GM12878 (cell line): Measurements from ENCODE around the gene ASCC2. TPM values are rescaled to one million over a fixed set of nuclear protein-coding genes. Genes with fewer than 3 reads are reported as not detected.

Experiments used
- ATAC-seq: fragments of 200-7000 bp; cut with Tn5 transposase; 3 replicates; pipeline ENCODE4 v1.9.1; 2020; ENCODE audit warnings: mild to moderate bottlenecking, moderate library complexity
- Bru-seq: library from RNA; stranded (reverse); fragments of 400-500 nt; gene quantifications from one replicate; lab custom pipeline; 2021; lab: Mats Ljungman, UMichigan
- BruChase-seq, 2 experiments: library from RNA; stranded (reverse); fragments of 400-500 nt; gene quantifications; one replicate each; lab custom pipeline; 2021; lab: Mats Ljungman, UMichigan
- BruUV-seq: library from RNA; stranded (reverse); fragments of 400-500 nt; replicated peaks from 2 replicates; lab custom pipeline; 2021; lab: Mats Ljungman, UMichigan
- CTCF ChIA-PET: fragments of 300-600 bp; sonication (Branson Sonifier 250); formaldehyde crosslinking; extraction: SDS; loops from one replicate; lab custom pipeline; 2021; ENCODE audit warnings: inconsistent platforms; lab: Yijun Ruan, JAX
- POLR2A ChIA-PET: fragments of 350-600 bp; formaldehyde crosslinking; extraction: SDS; loops from one replicate; lab custom pipeline; 2021; ENCODE audit warnings: inconsistent platforms; lab: Charles Lee
- RAD21 ChIA-PET: fragments of 300-600 bp; sonication (Branson Sonifier 250); formaldehyde crosslinking; loops from one replicate; lab custom pipeline; 2023; ENCODE audit warnings: antibody characterized with exemption; ENCODE audit not compliant: unreplicated experiment; lab: Charles Lee
- SMC1A ChIA-PET: fragments of 300-600 bp; sonication (Branson Sonifier 250); formaldehyde crosslinking; loops from one replicate; lab custom pipeline; 2023; ENCODE audit not compliant: unreplicated experiment, uncharacterized antibody; lab: Charles Lee
- DNase-seq: peaks from one replicate; pipeline ENCODE4 v3.0.0-alpha.2; 2011; ENCODE audit warnings: low read depth, low spot score
- FAIRE-seq: peaks from 3 replicates; lab custom pipeline; 2011; peaks lifted over from hg19 to GRCh38; lab: Jason Lieb, UNC
- H2AFZ ChIP-seq: 2 replicates; pipeline ENCODE4 v1.6.0; 2011; ENCODE audit warnings: low read depth, low read length, control low read depth; ENCODE audit not compliant: control insufficient read depth
- H3K27ac ChIP-seq: 2 replicates; pipeline ENCODE4 v1.5.1; 2011; ENCODE audit warnings: control low read depth; ENCODE audit not compliant: control insufficient read depth, insufficient read depth
- H3K27me3 ChIP-seq, 2 experiments: replicated peaks in 1 of 2; 2 replicates each; pipeline versions ENCODE4 v1.6.0 to v1.6.1; 2011; ENCODE audit warnings: low read length in 1 of 2; ENCODE audit not compliant: control insufficient read depth in 2 of 2, insufficient read depth in 2 of 2
- H3K36me3 ChIP-seq, 2 experiments: 2 replicates each; pipeline ENCODE4 v1.5.1; 2011; ENCODE audit warnings: low read length in 1 of 2; ENCODE audit not compliant: control insufficient read depth in 2 of 2, insufficient read depth in 2 of 2
- H3K4me1 ChIP-seq: 2 replicates; pipeline ENCODE4 v1.6.1; 2011; ENCODE audit warnings: mild to moderate bottlenecking, low read length, moderate library complexity, mixed read lengths; ENCODE audit not compliant: control insufficient read depth, insufficient read depth
- H3K4me2 ChIP-seq: 2 replicates; pipeline ENCODE4 v1.6.0; 2011; ENCODE audit warnings: control low read depth; ENCODE audit not compliant: control insufficient read depth, insufficient read depth
- H3K4me3 ChIP-seq: fragments of 200-600 bp; sonication (generic); 2 replicates; pipeline ENCODE4 v1.5.1; 2016
- H3K79me2 ChIP-seq: 2 replicates; pipeline ENCODE4 v1.6.0; 2011; ENCODE audit warnings: low read length; ENCODE audit not compliant: control insufficient read depth, insufficient read depth
- H3K9ac ChIP-seq: 2 replicates; pipeline ENCODE4 v1.8.0; 2011; ENCODE audit warnings: low read length, control low read depth, mixed read lengths; ENCODE audit not compliant: control insufficient read depth, insufficient read depth
- H3K9me3 ChIP-seq: replicated peaks from 3 replicates; pipeline ENCODE4 v1.5.1; 2011; ENCODE audit warnings: mild to moderate bottlenecking, low read length; ENCODE audit not compliant: control insufficient read depth, insufficient read depth
- H4K20me1 ChIP-seq: 2 replicates; pipeline ENCODE4 v1.6.0; 2011; ENCODE audit not compliant: control insufficient read depth, insufficient read depth
- BCL3 ChIP-seq: IDR thresholded peaks from 2 replicates; pipeline ENCODE4 v1.6.1; 2011; ENCODE audit warnings: borderline replicate concordance, low read depth, mild to moderate bottlenecking, moderate library complexity, low read length; ENCODE audit not compliant: insufficient read depth, poor library complexity, severe bottlenecking
- NBN ChIP-seq: fragments of 450-650 bp; IDR thresholded peaks from 2 replicates; pipeline ENCODE4 v1.6.1; 2016
- SPI1 ChIP-seq: IDR thresholded peaks from 2 replicates; pipeline ENCODE4 v1.6.1; 2011; ENCODE audit warnings: low read depth, mild to moderate bottlenecking, low read length, moderate library complexity, borderline replicate concordance; ENCODE audit not compliant: insufficient read depth
- SRF ChIP-seq, 2 experiments: IDR thresholded peaks; 2 replicates each; pipeline ENCODE4 v1.6.1; 2011; ENCODE audit warnings: low read depth in 2 of 2, low read length in 2 of 2, mild to moderate bottlenecking in 1 of 2, moderate library complexity in 1 of 2
- SUZ12 ChIP-seq: fragments of 200-600 bp; sonication (generic); IDR thresholded peaks from one replicate; pipeline ENCODE4 v1.6.1; 2018; ENCODE audit warnings: antibody characterized with exemption, mild to moderate bottlenecking; ENCODE audit not compliant: unreplicated experiment
- WGBS: methylation state at CpG from one replicate; pipeline ENCODE4 v1.1.6; 2016; ENCODE audit warnings: low lambda C conversion rate; ENCODE audit not compliant: insufficient replicate concordance, insufficient coverage; ENCODE audit errors: missing lambda C conversion rate; 5-methylcytosine and 5-hydroxymethylcytosine counted together
- in situ Hi-C: fragments of 300-500 bp; cut with MboI; formaldehyde crosslinking; loops from 9 replicates; pipeline ENCODE4 v1.14.3; 2018; ENCODE audit warnings: mixed read lengths
- intact Hi-C: fragments of 100-400 bp; cut with micrococcal nuclease; formaldehyde crosslinking; loops from one replicate; pipeline ENCODE4 v1.14.2; 2022; ENCODE audit not compliant: unreplicated experiment
- long read RNA-seq, 2 experiments: library from polyadenylated mRNA; unstranded; transcript quantifications; one replicate each; pipeline ENCODE4 v2.0.0, GENCODE V29; 2019 to 2020
- polyA minus RNA-seq, 3 experiments: library from RNA; depleted of rRNA, polyadenylated mRNA; stranded (reverse); fragments of >200 nt; gene quantifications; 2 replicates each; pipeline ENCODE4 v1.2.3, GENCODE V29; 2011
- polyA plus RNA-seq, 11 experiments: library from polyadenylated mRNA; depleted of rRNA in 4 of 11; unstranded in 6 of 11; stranded (reverse) in 5 of 11; fragments of >200 nt; fragmentation: Nextera tagmentation in 4 of 11; fragmentation: Illumina TruSeq in 1 of 11; extraction: Ambion mirVana in 4 of 11; extraction: Trizol in 1 of 11; gene quantifications; 1 replicate in 1 of 11; 2 replicates in 10 of 11; pipeline versions ENCODE4 v1.2.1 to v1.2.3, GENCODE V29; 2011 to 2016; ENCODE audit warnings: inconsistent platforms in 2 of 11, missing spikeins in 2 of 11, low read depth in 1 of 11
- total RNA-seq, 4 experiments: library from RNA; depleted of rRNA in 3 of 4; stranded (reverse); fragments of >200 nt in 3 of 4; fragmentation: Illumina TruSeq in 1 of 4; extraction: Trizol in 1 of 4; gene quantifications; 2 replicates each; pipeline versions ENCODE4 v1.2.1 to v1.2.3, GENCODE V29; 2013 to 2021
- TF ChIP-seq, protein P1 (sequence below): fragments of 450-650 bp; IDR thresholded peaks from 2 replicates; pipeline ENCODE4 v1.6.1; 2017; ENCODE audit warnings: mild to moderate bottlenecking, moderate library complexity

The ASCC2 gene, protein sequence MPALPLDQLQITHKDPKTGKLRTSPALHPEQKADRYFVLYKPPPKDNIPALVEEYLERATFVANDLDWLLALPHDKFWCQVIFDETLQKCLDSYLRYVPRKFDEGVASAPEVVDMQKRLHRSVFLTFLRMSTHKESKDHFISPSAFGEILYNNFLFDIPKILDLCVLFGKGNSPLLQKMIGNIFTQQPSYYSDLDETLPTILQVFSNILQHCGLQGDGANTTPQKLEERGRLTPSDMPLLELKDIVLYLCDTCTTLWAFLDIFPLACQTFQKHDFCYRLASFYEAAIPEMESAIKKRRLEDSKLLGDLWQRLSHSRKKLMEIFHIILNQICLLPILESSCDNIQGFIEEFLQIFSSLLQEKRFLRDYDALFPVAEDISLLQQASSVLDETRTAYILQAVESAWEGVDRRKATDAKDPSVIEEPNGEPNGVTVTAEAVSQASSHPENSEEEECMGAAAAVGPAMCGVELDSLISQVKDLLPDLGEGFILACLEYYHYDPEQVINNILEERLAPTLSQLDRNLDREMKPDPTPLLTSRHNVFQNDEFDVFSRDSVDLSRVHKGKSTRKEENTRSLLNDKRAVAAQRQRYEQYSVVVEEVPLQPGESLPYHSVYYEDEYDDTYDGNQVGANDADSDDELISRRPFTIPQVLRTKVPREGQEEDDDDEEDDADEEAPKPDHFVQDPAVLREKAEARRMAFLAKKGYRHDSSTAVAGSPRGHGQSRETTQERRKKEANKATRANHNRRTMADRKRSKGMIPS
- total RNA-seq (2013; cell fraction: nucleolus; rRNA removed) = 109 and 129 TPM in 2 replicates
- 37.4 and 47.0 TPM in 2 replicates for total RNA-seq (2014; rRNA removed)
- total RNA-seq (2014; rRNA removed; fragmentation: Illumina TruSeq; extraction: Trizol) = 38.3 and 39.1 TPM in 2 replicates
- total RNA-seq (2021) = 62.1 and 67.9 TPM in 2 replicates
- 30.0 TPM for polyA plus RNA-seq (2011; ENCODE audit: low read depth)
- polyA plus RNA-seq (2011; rRNA removed) = 27.1 and 53.0 TPM in 2 replicates
- 60.6 and 63.1 TPM in 2 replicates for polyA plus RNA-seq (2011; cell fraction: cytosol; rRNA removed)
- 87.3 and 103 TPM in 2 replicates for polyA plus RNA-seq (2011; cell fraction: nucleus; rRNA removed)
- 42.4 and 48.3 TPM in 2 replicates for polyA plus RNA-seq (2012)
- 51.0 and 60.1 TPM in 2 replicates for polyA plus RNA-seq (2014; fragmentation: Illumina TruSeq; extraction: Trizol)
- 1 to 10 TPM; 5.3 to 6.4 TPM for polyA plus RNA-seq (2014; fragmentation: Nextera tagmentation; extraction: Ambion mirVana)
- polyA plus RNA-seq (2014; rRNA removed) = 60.7 and 61.9 TPM in 2 replicates
- 10 to 100 TPM; 89.0 to 91.4 TPM for polyA plus RNA-seq (2016; fragmentation: Nextera tagmentation; extraction: Ambion mirVana)
- 63.0 and 100 TPM in 2 replicates for polyA minus RNA-seq (2011; rRNA and poly(A)+ RNA removed)
- polyA minus RNA-seq (2011; cell fraction: cytosol; rRNA and poly(A)+ RNA removed) = 22.6 and 28.3 TPM in 2 replicates
- polyA minus RNA-seq (2011; cell fraction: nucleus; rRNA and poly(A)+ RNA removed) = 49.1 and 96.4 TPM in 2 replicates
- percentile 75 among the genes with signal in this experiment for Bru-seq, nascent RNA
- BruChase-seq, experiment 1, labeled RNA remaining after a 6-hour chase = percentile 77 among the genes with signal in this experiment
- BruChase-seq, experiment 2, labeled RNA remaining after a 2-hour chase = percentile 78 among the genes with signal in this experiment
- long read RNA-seq, experiment 1, transcript ASCC2-202 (21 exons, 2,823 nt) = minor isoform, 10 of 45 reads
- long read RNA-seq, experiment 1, transcript ASCC2-201 (20 exons, 2,793 nt) = major isoform, 17 of 45 reads
- long read RNA-seq, experiment 1, partial matches to known transcripts = 7 of 45 reads
- long read RNA-seq, experiment 1, other reads (novel, unspliced or antisense) = 10 of 45 reads
- long read RNA-seq, experiment 2, transcript ASCC2-202 (21 exons, 2,823 nt) = major isoform, 7 of 51 reads
- long read RNA-seq, experiment 2, partial matches to known transcripts = 25 of 51 reads
- long read RNA-seq, experiment 2, other reads (novel, unspliced or antisense) = 15 of 51 reads

DNA sequence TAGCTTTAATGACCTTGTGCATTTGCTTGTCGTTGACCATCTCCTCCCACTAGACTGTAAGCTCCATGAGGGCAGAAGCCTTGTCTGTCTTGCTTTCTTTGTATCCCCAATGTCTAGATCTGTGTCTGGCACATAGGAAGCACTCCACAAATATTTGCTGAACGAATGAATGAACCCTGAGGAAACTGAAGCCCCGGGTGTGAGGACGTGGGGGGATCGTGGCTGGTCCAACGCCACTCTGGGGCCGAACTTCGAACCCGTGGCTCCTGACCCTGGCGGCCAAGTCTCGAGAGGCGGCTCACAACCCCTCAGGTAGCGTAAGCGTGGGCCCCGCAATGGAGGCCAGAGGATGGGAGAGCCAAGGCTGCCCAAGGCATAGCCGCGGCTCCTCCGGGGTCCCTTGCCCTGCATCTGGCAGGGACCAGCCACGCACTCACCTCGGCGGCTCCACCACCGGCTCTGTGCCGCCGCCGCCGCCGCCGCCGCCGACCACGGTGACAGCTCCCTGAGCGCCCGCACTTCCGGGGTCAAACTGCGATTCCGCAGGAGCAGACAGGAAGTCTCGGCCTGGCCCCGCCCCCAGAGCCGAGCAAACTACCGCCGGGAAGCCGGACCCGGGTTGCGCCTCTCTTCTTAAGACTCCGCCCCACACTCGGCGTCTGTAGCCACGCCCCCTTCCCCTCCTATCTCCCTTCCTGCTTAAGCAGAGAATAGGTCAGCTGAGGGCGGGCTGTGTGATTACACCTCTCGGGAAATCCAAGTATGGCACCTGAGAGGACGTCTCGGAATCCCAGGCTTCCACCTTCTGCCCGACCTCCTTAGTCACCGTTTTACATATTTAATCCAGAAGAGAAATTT, at the start of gene ASCC2:
TSS of gene ASCC2 (minus strand) at position 534 of the 858 bp plus-strand sequence. CDS start 5,949 bp downstream, outside the sequence.
- RAD21 ChIA-PET = interaction anchor here (1.3 to 2.3 kb wide), 3 partner anchors 17 to 167 kb away, joined by 3 to 9 read pairs (median 7); no protein-coding TSS in a partner anchor
- DNase-seq (peak; percentile 91), FAIRE-seq (peak; percentile 94), ATAC-seq (peak; percentile 99)
- peak within 1 kb of the TSS; percentile 96 for H3K4me2 ChIP-seq
- intact Hi-C loops = loop anchor here (5.0 kb wide), 1 partner anchor 169 kb away; no protein-coding TSS in a partner anchor
- H2AFZ ChIP-seq = peak within 1 kb of the TSS; percentile 91
- peaks cover 0 to 9% of the 10 kb centered on the region in 2 experiments; a peak in 2 of 4 replicates for H3K36me3 ChIP-seq
- CTCF ChIA-PET = interaction anchor here (0.6 to 1.9 kb wide), 5 partner anchors 38 to 284 kb away, joined by 3 to 11 read pairs (median 4); partner anchors contain the start of gene THOC5
- POLR2A ChIA-PET = interaction anchor here (0.6 to 1.9 kb wide), 5 partner anchors 17 to 1247 kb away, joined by 3 to 6 read pairs (median 5); partner anchors contain the start of genes UQCR10 and ZMAT5
- in situ Hi-C loops = no loop called here
- H4K20me1 ChIP-seq = no peaks in the 10 kb centered on the region
- H3K27me3 ChIP-seq = no peaks in the 10 kb centered on the region
- peak within 1 kb of the TSS; percentile 78 for H3K27ac ChIP-seq
- peaks cover 22% of the 10 kb centered on the region for H3K79me2 ChIP-seq
- SMC1A ChIA-PET = interaction anchor here (1.0 to 2.5 kb wide), 4 partner anchors 9 to 167 kb away, joined by 3 to 11 read pairs (median 4); no protein-coding TSS in a partner anchor
- H3K4me3 ChIP-seq = peak within 1 kb of the TSS; percentile 99
- 1% methylated on average over 39 of the region's 54 CpGs for WGBS
- BruUV-seq = TSS peak; percentile 76
- H3K9ac ChIP-seq = peak within 1 kb of the TSS; percentile 90
- H3K4me1 ChIP-seq = peaks cover 6% of the 10 kb centered on the region
- no peaks in the 10 kb centered on the region for H3K9me3 ChIP-seq
- TF ChIP-seq SUZ12 = no peak
- 0 out of 2 replicates have a peak, but pooled peaks have one; percentile 67 for TF ChIP-seq NBN
- TF ChIP-seq, protein P1, sequence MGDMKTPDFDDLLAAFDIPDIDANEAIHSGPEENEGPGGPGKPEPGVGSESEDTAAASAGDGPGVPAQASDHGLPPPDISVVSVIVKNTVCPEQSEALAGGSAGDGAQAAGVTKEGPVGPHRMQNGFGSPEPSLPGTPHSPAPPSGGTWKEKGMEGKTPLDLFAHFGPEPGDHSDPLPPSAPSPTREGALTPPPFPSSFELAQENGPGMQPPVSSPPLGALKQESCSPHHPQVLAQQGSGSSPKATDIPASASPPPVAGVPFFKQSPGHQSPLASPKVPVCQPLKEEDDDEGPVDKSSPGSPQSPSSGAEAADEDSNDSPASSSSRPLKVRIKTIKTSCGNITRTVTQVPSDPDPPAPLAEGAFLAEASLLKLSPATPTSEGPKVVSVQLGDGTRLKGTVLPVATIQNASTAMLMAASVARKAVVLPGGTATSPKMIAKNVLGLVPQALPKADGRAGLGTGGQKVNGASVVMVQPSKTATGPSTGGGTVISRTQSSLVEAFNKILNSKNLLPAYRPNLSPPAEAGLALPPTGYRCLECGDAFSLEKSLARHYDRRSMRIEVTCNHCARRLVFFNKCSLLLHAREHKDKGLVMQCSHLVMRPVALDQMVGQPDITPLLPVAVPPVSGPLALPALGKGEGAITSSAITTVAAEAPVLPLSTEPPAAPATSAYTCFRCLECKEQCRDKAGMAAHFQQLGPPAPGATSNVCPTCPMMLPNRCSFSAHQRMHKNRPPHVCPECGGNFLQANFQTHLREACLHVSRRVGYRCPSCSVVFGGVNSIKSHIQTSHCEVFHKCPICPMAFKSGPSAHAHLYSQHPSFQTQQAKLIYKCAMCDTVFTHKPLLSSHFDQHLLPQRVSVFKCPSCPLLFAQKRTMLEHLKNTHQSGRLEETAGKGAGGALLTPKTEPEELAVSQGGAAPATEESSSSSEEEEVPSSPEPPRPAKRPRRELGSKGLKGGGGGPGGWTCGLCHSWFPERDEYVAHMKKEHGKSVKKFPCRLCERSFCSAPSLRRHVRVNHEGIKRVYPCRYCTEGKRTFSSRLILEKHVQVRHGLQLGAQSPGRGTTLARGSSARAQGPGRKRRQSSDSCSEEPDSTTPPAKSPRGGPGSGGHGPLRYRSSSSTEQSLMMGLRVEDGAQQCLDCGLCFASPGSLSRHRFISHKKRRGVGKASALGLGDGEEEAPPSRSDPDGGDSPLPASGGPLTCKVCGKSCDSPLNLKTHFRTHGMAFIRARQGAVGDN = peak; percentile 67
- peak; percentile 42; the same call in 1 of the 2 replicates for TF ChIP-seq SPI1
- TF ChIP-seq SRF (IDR thresholded peaks at IDR 0.05; ENCODE audit: low read depth in 2 of 2, low read length in 2 of 2) = 0 out of 4 replicates have a peak, but pooled peaks of 1 of the 2 experiments have one; percentile 31
- no peak for TF ChIP-seq BCL3
